Measurements from ENCODE around the gene COX11.

Gene COX11

GRCh38 chr17:54967621-54968261 is 713 bp downstream of the COX11 start:
- no peak for DNase-seq (ENCODE audit: low read depth, low spot score)

DNA sequence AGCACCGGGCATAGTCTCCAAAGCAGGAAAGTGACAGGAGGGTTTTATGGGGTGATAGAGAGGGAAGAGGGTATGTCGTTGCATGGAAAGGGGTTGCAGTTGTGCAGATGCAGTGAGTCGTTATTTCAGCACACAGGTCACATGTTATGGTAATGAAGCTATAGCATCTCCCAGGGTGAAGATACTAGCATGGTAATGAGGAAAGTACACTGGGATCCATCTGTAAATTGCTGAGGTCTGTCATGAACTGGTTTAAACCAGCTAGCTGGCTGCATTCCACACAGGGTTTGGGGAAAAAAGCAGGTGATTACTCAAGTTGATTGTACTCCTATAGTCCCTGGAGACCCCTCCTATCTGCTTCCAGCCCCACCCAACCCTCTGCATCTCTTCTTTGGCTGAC is 11.7 kb downstream of the COX11 start:
- no peak for DNase-seq (ENCODE audit: low read depth, low spot score)

DNA sequence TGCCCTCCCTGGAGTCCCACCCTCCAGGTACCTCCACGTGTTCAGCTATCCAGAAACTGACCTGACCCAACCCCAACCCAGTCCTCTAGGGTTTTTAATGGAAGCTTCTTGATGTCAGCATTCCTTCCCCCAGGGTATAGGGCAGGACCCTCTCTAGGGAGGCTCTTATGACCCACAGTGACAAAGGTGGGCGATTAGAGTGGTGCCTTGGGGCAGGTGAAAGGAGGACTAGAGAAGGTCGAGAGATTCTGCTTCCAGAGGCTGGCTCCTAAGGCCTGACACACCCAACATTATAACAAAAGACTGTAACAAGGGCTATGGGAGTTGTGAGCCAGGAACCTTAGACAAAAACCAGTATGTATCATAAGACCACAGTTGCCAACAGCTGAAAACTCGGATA is 17.2 kb downstream of the COX11 start:
- DNase-seq (ENCODE audit: low read depth, low spot score): no peak

- no peak for DNase-seq (ENCODE audit: low read depth, low spot score)
Observed at GRCh38 chr17:54950116-54950515, 18.3 kb downstream of the COX11 start.

DNA sequence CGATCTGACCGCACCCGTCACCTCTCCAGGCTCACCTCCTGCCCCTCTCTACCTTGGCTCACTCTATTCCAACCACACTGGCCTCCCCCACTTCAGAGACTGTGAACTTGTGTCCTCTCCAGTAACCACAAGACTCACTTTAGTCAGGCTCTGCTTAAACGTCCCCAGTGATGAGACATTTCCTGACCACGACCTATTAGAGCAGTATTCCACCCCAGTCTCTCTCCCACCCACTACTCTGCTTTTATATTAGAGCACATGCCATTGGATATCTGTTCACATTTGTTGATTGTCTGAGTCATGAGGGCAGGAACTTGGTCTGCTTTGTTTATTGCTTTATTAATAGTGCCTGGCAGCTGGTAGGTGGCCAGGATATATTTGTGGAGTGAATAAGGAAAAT is 20.1 kb downstream of the COX11 start:
- no peak for DNase-seq (ENCODE audit: low read depth, low spot score)

- no peak for DNase-seq (ENCODE audit: low read depth, low spot score)
Observed at GRCh38 chr17:54947396-54947795, 21.1 kb downstream of the COX11 start.

DNA sequence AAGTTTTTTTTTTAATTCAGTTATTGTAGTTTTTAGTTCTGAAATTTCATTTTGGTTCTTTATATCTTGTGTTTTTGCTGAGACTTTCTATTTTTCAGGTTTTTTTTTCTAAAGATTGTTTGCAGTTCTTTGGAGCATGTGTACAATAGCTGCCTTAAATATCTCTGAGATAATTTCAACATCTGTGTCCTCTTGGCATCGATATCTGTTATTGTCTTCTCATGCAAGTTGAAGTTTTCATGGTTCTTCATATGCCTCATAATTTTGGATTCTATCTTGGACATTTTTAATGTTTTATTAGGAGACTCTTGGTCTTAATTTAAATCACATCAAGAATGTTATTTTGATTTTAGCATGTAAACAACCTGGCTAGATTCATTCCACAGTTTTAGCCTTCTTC is 22.8 kb downstream of the COX11 start:
- no peak for DNase-seq (ENCODE audit: low read depth, low spot score)

- DNase-seq (ENCODE audit: low read depth, low spot score): no peak
Observed at GRCh38 chr17:54945231-54945630, 23.2 kb downstream of the COX11 start.

- DNase-seq (ENCODE audit: low read depth, low spot score): no peak
Observed at GRCh38 chr17:54944796-54945195, 23.7 kb downstream of the COX11 start.

- no peak for DNase-seq (ENCODE audit: low read depth, low spot score)
Observed at GRCh38 chr17:54941285-54941684, 27.2 kb downstream of the COX11 start.

GRCh38 chr17:54937426-54937825 is 31.0 kb downstream of the COX11 start:
- no peak for DNase-seq (ENCODE audit: low read depth, low spot score)

DNA sequence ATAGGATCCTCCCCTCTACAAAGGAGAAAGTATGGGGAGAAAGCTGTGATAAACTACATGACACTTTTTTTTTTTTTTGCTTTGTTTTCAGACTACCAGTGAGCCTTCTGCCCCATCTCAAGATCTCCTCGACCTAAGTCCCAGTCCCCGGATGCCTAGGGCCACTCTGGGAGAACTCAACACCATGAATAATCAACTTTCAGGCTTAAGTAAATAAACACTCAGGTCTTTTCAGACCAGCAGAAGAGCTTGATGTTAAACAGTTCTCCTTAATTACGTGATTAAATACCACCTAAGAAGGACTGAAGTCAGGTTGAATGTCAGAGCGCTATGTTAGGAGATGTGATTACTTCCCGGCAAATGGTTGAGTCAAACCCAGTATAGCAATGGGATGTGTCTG is 31.4 kb downstream of the COX11 start:
- no peak for DNase-seq (ENCODE audit: low read depth, low spot score)

DNA sequence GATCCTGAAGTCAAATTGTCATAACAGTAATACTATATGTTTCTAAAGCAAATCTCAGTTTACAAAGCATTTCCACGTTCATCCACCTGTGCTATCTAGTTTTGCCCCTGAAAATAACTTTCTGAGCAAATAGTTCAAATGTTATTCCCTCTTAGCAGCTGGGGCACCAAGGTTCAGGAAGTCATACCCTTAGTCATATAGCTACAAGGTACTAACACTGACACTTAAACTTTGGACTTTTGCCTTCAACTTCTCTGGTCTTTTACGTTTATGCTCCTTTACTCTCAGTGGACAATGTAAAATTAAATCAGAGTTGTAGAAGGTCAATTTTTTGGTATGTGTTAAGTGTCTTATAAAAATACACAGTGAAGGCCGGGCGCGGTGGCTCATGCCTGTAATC is 33.0 kb downstream of the COX11 start:
- no peak for DNase-seq (ENCODE audit: low read depth, low spot score)

GRCh38 chr17:54933921-54934320 is 34.5 kb downstream of the COX11 start:
- no peak for DNase-seq (ENCODE audit: low read depth, low spot score)

DNA sequence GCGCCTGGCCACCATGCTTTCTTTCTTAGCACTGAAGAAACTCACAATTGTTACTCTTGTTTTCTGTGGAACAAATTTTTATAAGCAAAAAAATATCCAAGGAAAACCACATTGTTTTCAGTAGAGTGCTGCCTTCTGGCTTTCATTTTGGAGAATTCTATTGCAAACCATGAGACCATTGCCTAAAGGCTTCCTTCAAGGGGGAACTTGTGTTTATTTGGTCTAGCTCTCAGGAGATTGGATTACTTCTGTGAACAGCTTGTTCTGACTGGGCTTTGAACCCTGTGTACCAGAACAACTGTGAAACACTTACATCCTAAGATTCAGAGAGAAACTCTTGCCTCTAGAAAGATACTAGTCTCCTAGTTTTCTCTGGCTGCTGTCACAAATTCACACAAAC is 35.7 kb downstream of the COX11 start:
- no peak for DNase-seq (ENCODE audit: low read depth, low spot score)

GRCh38 chr17:54927525-54927924 is 40.9 kb downstream of the COX11 start:
- no peak for DNase-seq (ENCODE audit: low read depth, low spot score)

DNA sequence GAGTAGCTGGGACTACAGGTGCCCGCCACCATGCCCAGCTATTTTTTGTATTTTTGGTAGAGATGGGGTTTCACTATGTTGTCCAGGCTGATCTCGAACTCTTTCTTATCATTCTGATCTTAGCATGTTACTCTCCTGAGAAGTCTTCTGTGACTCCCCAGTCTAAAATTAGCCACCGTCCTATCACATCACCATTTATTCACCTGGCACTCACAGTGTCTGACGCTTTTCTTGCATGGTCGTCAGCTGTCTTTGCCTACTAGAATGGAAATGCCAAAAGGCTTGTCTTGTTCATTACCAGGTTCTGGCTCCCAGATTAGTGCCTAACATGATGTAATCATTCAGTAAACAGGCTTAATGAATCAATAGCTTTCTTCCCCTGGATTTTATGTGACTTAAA is 44.0 kb downstream of the COX11 start:
- DNase-seq (ENCODE audit: low read depth, low spot score): no peak

GRCh38 chr17:54920819-54921218 is 47.6 kb downstream of the COX11 start:
- DNase-seq (ENCODE audit: low read depth, low spot score): no peak

DNA sequence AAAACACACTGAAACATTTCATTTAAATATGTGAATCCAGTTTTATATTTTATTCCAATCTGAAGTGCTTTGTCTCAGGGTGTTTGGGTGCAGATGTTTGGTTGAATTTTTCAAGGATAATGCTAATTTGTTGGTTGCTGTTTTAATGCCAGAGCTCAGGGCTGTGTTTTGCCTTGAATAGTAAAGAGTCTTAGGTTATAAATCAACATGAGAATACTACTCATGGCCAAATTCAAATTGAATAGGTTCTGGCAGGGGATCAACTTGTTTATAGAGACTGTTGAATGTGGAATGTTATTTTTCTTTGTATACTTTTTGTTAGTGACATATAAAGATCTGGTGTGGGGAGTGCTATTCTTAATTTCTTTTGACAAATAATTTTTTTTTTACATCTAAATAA is 49.0 kb downstream of the COX11 start:
- DNase-seq (ENCODE audit: low read depth, low spot score): no peak

DNA sequence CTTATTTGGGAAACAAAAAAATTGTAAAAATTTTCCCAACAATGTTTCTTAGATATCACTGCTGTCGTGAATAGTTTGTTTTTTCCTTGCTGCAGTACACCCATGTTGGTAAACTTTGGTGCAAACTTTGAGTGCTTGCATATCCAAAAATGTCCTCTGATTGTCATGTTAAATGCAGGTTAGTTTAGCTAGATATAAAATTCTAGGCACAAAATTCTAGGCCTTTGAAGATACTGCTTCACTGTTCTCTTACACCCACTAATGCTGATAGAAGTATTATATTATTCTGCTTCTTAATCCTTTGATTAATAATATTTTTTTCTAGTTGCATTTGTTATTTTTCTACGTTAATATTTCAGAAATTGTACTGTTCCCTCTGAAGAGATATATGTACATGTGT is 51.7 kb downstream of the COX11 start:
- DNase-seq (ENCODE audit: low read depth, low spot score): no peak

All from activated CD4-positive, CD25-positive, alpha-beta regulatory T cell treated with anti-CD3 and anti-CD28 coated beads, Interleukin-2, amount 50 U/mL, for 16 hours (primary cell).